ENCODE data around the gene LRRC4C.

The LRRC4C gene

GRCh38 chr11:41414771-41415440 lies 44.5 kb downstream of the LRRC4C start:
- DNase-seq, result no peak

- DNase-seq, result no peak
Measured at GRCh38 chr11:41413843-41414242, 45.6 kb downstream of the LRRC4C start.

GRCh38 chr11:41405812-41406211 lies 53.6 kb downstream of the LRRC4C start:
- no peak for DNase-seq

GRCh38 chr11:41404109-41404508 lies 55.3 kb downstream of the LRRC4C start:
- no peak for DNase-seq

GRCh38 chr11:41403458-41403857 lies 56.0 kb downstream of the LRRC4C start:
- DNase-seq, result no peak

- no peak for DNase-seq
Measured at GRCh38 chr11:41400819-41401382, 58.6 kb downstream of the LRRC4C start.

GRCh38 chr11:41400124-41400523 lies 59.3 kb downstream of the LRRC4C start:
- no peak for DNase-seq

- no peak for DNase-seq
Measured at GRCh38 chr11:41399323-41399722, 60.1 kb downstream of the LRRC4C start.

- DNase-seq, result no peak
Measured at GRCh38 chr11:41398175-41398574, 61.3 kb downstream of the LRRC4C start.

GRCh38 chr11:41394521-41395195 lies 64.8 kb downstream of the LRRC4C start:
- DNase-seq, result no peak

GRCh38 chr11:41392596-41392995 lies 66.9 kb downstream of the LRRC4C start:
- DNase-seq, result no peak

- no peak for DNase-seq
Measured at GRCh38 chr11:41389623-41390130, 69.8 kb downstream of the LRRC4C start.

- no peak for DNase-seq
Measured at GRCh38 chr11:41384329-41384728, 75.1 kb downstream of the LRRC4C start.

- DNase-seq, result no peak
Measured at GRCh38 chr11:41383768-41384167, 75.7 kb downstream of the LRRC4C start.

- DNase-seq, result no peak
Measured at GRCh38 chr11:41382927-41383326, 76.5 kb downstream of the LRRC4C start.

- no peak for DNase-seq
Measured at GRCh38 chr11:41379084-41379483, 80.4 kb downstream of the LRRC4C start.

- no peak for DNase-seq
Measured at GRCh38 chr11:41377709-41378394, 81.6 kb downstream of the LRRC4C start.

- DNase-seq, result no peak
Measured at GRCh38 chr11:41351825-41352224, 107.6 kb downstream of the LRRC4C start.

GRCh38 chr11:41346042-41346441 lies 113.4 kb downstream of the LRRC4C start:
- DNase-seq, result no peak

- DNase-seq, result no peak
Measured at GRCh38 chr11:41334007-41334933, 125.2 kb downstream of the LRRC4C start.

GRCh38 chr11:41333357-41333756 lies 126.1 kb downstream of the LRRC4C start:
- no peak for DNase-seq

GRCh38 chr11:41328324-41328723 lies 131.1 kb downstream of the LRRC4C start:
- DNase-seq, result no peak

Measured in cerebellar nuclear complex (tissue), 1 donor.